ENCODE data around the gene KIAA1217.
"Not testable (repeated sequence)": the region's sequence is repeated elsewhere in the genome, so short reads cannot be mapped to it uniquely, and the experiment has no call there.

KIAA1217 gene

DNA sequence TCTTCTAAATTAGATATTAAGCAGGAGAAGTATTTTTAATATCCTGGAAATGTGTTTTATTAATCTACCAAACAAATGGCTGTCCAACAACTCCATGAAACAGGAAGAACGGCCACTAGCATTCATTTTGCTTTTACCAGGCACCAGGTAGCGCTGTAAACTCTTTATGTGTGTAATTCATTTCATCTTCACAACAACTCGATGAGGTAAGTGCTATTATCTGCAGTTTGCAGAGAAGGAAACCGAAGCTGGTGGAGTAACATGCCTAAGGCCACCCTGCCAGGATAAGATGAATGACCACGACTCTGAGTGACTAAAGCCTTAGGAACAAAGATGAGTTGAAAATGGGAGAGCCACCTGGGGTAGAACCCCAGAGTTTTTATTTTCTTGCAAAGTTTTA lies 101.2 kb downstream of the KIAA1217 start:
- no peak overlapping the region for H3K4me3 ChIP-seq (ENCODE audit: low read length in 2 of 2)
- no peaks in the 10 kb centered on the region for H3K36me3 ChIP-seq (ENCODE audit: control insufficient read depth in 2 of 2, insufficient read depth in 2 of 2, low read length in 2 of 2)
- H3K9ac ChIP-seq (ENCODE audit: low read length in 2 of 2), result no peak overlapping the region
- H3K27ac ChIP-seq (ENCODE audit: low read length), result no peak overlapping the region
- no peaks in the 10 kb centered on the region for H3K27me3 ChIP-seq (ENCODE audit: control insufficient read depth in 1 of 2, insufficient read depth in 2 of 2, low read length in 2 of 2)
- H3K4me1 ChIP-seq (ENCODE audit: control insufficient read depth, insufficient read depth, low read length), result peaks cover 3% of the 10 kb centered on the region
- no peaks in the 10 kb centered on the region for H3K9me3 ChIP-seq (ENCODE audit: control insufficient read depth in 2 of 2, low read length in 2 of 2)

DNA sequence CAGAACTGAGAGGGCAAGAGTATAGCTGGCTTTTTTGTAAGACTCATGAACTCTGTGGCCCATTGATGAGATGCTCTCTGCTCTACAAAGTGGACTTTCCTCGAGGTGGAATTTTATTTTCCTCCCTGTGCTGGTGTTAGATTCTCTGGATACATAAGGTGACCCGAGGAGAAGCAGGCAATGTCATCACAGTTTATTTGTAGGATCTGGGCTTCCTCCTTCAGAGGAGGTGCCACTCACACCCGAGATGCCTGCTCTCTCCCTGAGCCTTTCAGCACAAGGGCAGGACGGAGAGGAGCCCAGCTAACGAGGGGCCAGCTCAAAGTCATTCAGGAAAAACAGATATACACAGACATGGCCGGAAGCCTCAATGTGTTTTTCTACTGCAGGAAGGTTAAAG lies 103.0 kb downstream of the KIAA1217 start:
- no peak overlapping the region for H3K4me3 ChIP-seq (ENCODE audit: low read length in 2 of 2)
- H3K9ac ChIP-seq (ENCODE audit: low read length in 2 of 2), result no peak overlapping the region
- no peaks in the 10 kb centered on the region for H3K9me3 ChIP-seq (ENCODE audit: control insufficient read depth in 2 of 2, low read length in 2 of 2)
- H3K27me3 ChIP-seq (ENCODE audit: control insufficient read depth in 1 of 2, insufficient read depth in 2 of 2, low read length in 2 of 2), result no peaks in the 10 kb centered on the region
- H3K4me1 ChIP-seq (ENCODE audit: control insufficient read depth, insufficient read depth, low read length), result no peaks in the 10 kb centered on the region
- H3K27ac ChIP-seq (ENCODE audit: low read length), result no peak overlapping the region
- H3K36me3 ChIP-seq (ENCODE audit: control insufficient read depth in 2 of 2, insufficient read depth in 2 of 2, low read length in 2 of 2), result no peaks in the 10 kb centered on the region

DNA sequence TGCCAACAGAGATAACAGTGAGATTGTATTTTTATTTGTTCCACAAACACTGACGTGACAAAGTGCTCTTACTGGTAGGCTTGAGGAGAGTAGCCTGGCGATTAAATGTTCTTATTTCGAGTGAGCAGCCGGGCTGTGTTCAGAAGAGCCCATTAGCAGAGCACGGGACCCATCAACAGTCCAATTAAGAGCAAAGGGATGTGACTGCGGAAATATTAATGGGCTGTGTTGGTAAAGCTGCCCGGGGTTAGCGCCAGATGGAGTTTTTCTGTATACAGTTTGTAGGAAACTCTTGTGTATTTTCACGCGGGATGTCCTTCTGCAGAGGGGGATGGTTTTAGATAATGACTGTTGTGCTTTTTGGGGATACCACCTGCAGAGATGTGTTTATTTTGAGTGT lies 104.3 kb downstream of the KIAA1217 start:
- Histone ChIP-seq H3K9me3 (ENCODE audit: control insufficient read depth in 2 of 2, low read length in 2 of 2) (no peaks in the 10 kb centered on the region), H3K9ac (ENCODE audit: low read length in 2 of 2) (no peak overlapping the region), H3K4me3 (ENCODE audit: low read length in 2 of 2) (no peak overlapping the region), H3K27me3 (ENCODE audit: control insufficient read depth in 1 of 2, insufficient read depth in 2 of 2, low read length in 2 of 2) (no peaks in the 10 kb centered on the region), H3K27ac (ENCODE audit: low read length) (no peak overlapping the region), H3K4me1 (ENCODE audit: control insufficient read depth, insufficient read depth, low read length) (no peaks in the 10 kb centered on the region), H3K36me3 (ENCODE audit: control insufficient read depth in 2 of 2, insufficient read depth in 2 of 2, low read length in 2 of 2) (no peaks in the 10 kb centered on the region)

DNA sequence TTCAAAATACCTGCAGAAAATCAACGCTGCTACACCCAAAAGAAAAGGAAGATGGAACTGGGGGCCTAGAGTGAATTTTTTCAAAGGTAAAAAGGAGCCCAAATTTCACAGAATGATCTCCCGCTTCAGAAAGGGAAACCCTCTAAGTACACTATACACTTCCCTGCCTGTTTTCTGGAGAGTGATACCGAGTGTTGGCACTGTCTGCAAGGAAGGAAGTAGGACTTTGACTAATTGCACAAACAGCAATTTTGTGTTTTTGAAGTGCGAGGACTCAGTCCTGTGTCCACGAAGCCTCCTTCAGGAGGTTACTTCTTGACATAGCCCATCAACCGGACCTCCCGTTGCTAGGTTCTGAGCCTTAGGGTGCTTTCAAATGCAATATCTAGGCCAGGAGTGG lies 106.3 kb downstream of the KIAA1217 start:
- Histone ChIP-seq H3K9me3 (ENCODE audit: control insufficient read depth in 2 of 2, low read length in 2 of 2) (no peaks in the 10 kb centered on the region), H3K27me3 (ENCODE audit: control insufficient read depth in 1 of 2, insufficient read depth in 2 of 2, low read length in 2 of 2) (no peaks in the 10 kb centered on the region), H3K9ac (ENCODE audit: low read length in 2 of 2) (no peak overlapping the region), H3K4me3 (ENCODE audit: low read length in 2 of 2) (no peak overlapping the region), H3K36me3 (ENCODE audit: control insufficient read depth in 2 of 2, insufficient read depth in 2 of 2, low read length in 2 of 2) (no peaks in the 10 kb centered on the region), H3K27ac (ENCODE audit: low read length) (no peak overlapping the region), H3K4me1 (ENCODE audit: control insufficient read depth, insufficient read depth, low read length) (no peaks in the 10 kb centered on the region)

DNA sequence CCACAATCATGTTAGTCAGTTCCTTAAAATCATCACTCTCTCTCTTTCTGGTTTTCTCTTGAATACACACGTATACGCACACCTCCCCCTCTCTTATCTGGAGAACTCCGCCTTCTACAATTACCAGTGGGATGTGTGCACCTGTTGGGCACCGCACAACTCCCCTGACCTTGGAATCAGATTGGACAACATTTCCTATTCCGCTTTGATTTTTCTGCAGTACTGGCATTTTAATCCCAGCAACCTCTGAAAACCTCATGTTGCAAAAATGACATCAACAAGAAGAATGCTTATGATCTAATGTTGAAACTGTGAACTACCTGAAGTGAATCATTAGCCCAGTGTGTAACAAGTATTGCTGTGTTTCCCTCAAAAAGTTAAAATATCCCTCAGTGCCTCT lies 109.6 kb downstream of the KIAA1217 start:
- Histone ChIP-seq H3K27ac (ENCODE audit: low read length) (no peak overlapping the region), H3K9ac (ENCODE audit: low read length in 2 of 2) (no peak overlapping the region), H3K4me1 (ENCODE audit: control insufficient read depth, insufficient read depth, low read length) (no peaks in the 10 kb centered on the region), H3K4me3 (ENCODE audit: low read length in 2 of 2) (no peak overlapping the region), H3K36me3 (ENCODE audit: control insufficient read depth in 2 of 2, insufficient read depth in 2 of 2, low read length in 2 of 2) (no peaks in the 10 kb centered on the region), H3K27me3 (ENCODE audit: control insufficient read depth in 1 of 2, insufficient read depth in 2 of 2, low read length in 2 of 2) (no peaks in the 10 kb centered on the region), H3K9me3 (ENCODE audit: control insufficient read depth in 2 of 2, low read length in 2 of 2) (no peaks in the 10 kb centered on the region)

DNA sequence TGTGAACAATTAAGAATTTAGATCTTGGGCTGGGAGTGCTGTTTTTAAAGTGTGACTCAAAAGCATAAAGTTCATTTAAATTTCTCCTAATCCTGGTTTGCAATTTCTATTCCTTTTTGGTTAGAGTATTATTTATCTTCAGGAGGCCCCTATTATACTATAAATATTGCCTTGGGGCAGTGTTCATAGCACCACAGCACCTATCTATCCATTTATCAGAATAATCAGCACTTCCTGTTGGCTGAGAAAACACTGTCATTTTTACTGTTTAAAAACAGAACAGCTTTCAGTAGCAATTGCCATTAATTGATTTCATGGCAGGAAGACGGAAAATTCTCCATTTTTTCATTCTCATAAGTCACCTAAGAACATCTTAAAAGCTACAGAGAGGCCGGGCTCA lies 111.4 kb downstream of the KIAA1217 start:
- H3K4me1 ChIP-seq (ENCODE audit: control insufficient read depth, insufficient read depth, low read length), result no peaks in the 10 kb centered on the region

DNA sequence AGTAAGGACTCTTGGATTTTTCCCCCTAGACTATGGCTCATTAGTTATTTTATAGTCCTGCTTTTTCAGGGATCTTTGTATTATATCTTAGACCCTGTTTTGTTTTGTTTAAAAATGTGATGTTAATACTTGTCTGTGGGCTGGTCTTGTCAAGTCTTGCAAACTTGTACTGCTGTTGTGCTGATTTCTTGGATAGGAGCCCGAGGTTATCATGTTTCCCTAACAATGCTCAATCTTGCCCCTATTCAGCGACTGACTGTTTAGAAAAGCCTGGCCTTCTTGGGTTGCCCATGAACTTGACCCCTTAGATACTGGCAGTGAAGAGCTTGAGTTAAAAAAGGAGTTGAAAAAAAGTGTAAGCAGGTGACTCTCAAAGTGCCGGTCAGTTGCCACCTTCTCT lies 115.7 kb downstream of the KIAA1217 start:
- Histone ChIP-seq H3K36me3 (ENCODE audit: control insufficient read depth in 2 of 2, insufficient read depth in 2 of 2, low read length in 2 of 2) (no peaks in the 10 kb centered on the region), H3K9ac (ENCODE audit: low read length in 2 of 2) (no peak overlapping the region), H3K9me3 (ENCODE audit: control insufficient read depth in 2 of 2, low read length in 2 of 2) (peaks cover 0 to 3% of the 10 kb centered on the region in 2 donors), H3K4me3 (ENCODE audit: low read length in 2 of 2) (no peak overlapping the region), H3K27me3 (ENCODE audit: control insufficient read depth in 1 of 2, insufficient read depth in 2 of 2, low read length in 2 of 2) (no peaks in the 10 kb centered on the region), H3K27ac (ENCODE audit: low read length) (no peak overlapping the region), H3K4me1 (ENCODE audit: control insufficient read depth, insufficient read depth, low read length) (no peaks in the 10 kb centered on the region)

More for the DNA sequence above, 111.4 kb downstream of the KIAA1217 start:
- Histone ChIP-seq H3K27me3 (ENCODE audit: control insufficient read depth in 1 of 2, insufficient read depth in 2 of 2, low read length in 2 of 2) (no peaks in the 10 kb centered on the region), H3K27ac (ENCODE audit: low read length) (no peak overlapping the region), H3K9me3 (ENCODE audit: control insufficient read depth in 2 of 2, low read length in 2 of 2) (no peaks in the 10 kb centered on the region), H3K36me3 (ENCODE audit: control insufficient read depth in 2 of 2, insufficient read depth in 2 of 2, low read length in 2 of 2) (no peaks in the 10 kb centered on the region), H3K4me3 (ENCODE audit: low read length in 2 of 2) (no peak overlapping the region), H3K9ac (ENCODE audit: low read length in 2 of 2) (no peak overlapping the region)

DNA sequence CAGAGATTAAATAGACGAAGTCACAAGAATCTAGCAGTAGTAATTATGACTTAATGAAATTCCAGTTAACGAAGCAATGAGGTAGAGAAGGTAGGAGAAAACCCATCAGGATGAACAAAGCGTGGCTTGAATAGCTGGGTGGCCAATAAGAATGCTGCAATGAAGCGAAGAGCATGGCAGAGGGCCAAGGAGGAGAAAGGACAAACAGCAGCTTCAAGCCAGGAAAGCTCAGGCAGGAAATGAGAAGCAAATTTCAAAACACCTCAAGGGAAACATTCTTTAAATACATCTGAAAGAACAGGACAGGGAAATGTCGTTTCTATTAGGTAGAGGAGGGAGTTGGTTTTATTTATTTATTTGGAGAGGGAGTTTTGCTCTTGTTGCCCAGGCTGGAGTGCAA lies 122.5 kb downstream of the KIAA1217 start:
- Histone ChIP-seq H3K4me3 (ENCODE audit: low read length in 2 of 2) (no peak overlapping the region), H3K27ac (ENCODE audit: low read length) (no peak overlapping the region), H3K36me3 (ENCODE audit: control insufficient read depth in 2 of 2, insufficient read depth in 2 of 2, low read length in 2 of 2) (no peaks in the 10 kb centered on the region), H3K9ac (ENCODE audit: low read length in 2 of 2) (no peak overlapping the region), H3K27me3 (ENCODE audit: control insufficient read depth in 1 of 2, insufficient read depth in 2 of 2, low read length in 2 of 2) (no peaks in the 10 kb centered on the region), H3K9me3 (ENCODE audit: control insufficient read depth in 2 of 2, low read length in 2 of 2) (peaks cover 0 to 3% of the 10 kb centered on the region in 2 donors), H3K4me1 (ENCODE audit: control insufficient read depth, insufficient read depth, low read length) (no peaks in the 10 kb centered on the region)

DNA sequence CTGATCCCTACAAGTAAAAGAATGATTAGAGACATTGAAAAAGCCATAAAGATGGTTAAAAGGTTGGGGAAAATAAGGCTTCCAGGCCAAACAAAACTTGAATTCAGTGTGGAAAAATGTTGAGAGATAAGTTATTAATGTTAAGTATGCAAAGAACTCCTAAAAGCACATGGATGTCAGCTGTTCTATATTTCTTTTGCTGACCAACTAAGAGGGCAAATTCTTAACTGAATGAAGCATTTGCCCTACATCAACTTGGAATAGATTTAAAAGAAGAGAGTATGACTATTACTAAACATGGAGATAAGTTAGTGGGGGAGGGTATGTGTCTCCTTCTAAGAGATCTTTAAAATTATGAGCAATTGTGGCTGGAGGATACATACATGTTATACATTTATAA lies 124.8 kb downstream of the KIAA1217 start:
- Histone ChIP-seq H3K9ac (ENCODE audit: low read length in 2 of 2) (no peak overlapping the region), H3K27ac (ENCODE audit: low read length) (no peak overlapping the region), H3K4me3 (ENCODE audit: low read length in 2 of 2) (no peak overlapping the region), H3K36me3 (ENCODE audit: control insufficient read depth in 2 of 2, insufficient read depth in 2 of 2, low read length in 2 of 2) (no peaks in the 10 kb centered on the region), H3K4me1 (ENCODE audit: control insufficient read depth, insufficient read depth, low read length) (no peaks in the 10 kb centered on the region), H3K9me3 (ENCODE audit: control insufficient read depth in 2 of 2, low read length in 2 of 2) (no peaks in the 10 kb centered on the region), H3K27me3 (ENCODE audit: control insufficient read depth in 1 of 2, insufficient read depth in 2 of 2, low read length in 2 of 2) (no peaks in the 10 kb centered on the region)

DNA sequence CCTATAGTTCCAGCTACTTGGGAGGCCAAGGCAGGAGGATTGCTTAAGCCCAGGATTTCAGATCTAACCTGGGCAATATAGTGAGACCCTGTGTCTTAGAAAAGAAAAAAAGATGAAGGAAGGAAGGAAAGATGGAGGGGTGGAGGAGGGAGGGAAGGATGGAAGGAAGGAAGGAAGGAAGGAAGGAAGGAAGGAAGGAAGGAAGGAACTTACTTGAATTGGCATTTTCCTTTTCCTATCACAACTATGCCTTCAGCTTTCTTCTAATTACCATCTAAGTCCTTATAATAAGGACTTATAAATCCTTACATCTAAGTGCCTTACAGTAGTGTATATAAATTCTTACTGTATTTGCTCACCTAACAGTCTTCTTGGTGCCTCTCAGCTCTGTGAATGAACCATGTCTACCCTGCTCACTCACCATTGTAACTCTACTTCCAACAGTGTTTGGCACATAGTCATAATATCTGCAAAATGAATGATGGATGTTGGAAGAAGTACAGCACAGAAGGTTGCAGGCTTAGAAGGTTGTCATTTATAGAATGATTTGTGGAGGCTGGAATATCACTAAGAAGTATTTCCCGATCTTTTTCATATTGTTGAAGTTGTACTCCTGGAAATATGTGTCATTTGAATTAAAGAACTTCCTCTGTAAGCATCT lies 125.5 kb downstream of the KIAA1217 start:
- no peak overlapping the region for H3K9ac ChIP-seq (ENCODE audit: low read length in 2 of 2)
- no peak overlapping the region for H3K27ac ChIP-seq (ENCODE audit: low read length)
- no peaks in the 10 kb centered on the region for H3K27me3 ChIP-seq (ENCODE audit: control insufficient read depth in 1 of 2, insufficient read depth in 2 of 2, low read length in 2 of 2)
- no peaks in the 10 kb centered on the region for H3K4me1 ChIP-seq (ENCODE audit: control insufficient read depth, insufficient read depth, low read length)
- no peaks in the 10 kb centered on the region for H3K36me3 ChIP-seq (ENCODE audit: control insufficient read depth in 2 of 2, insufficient read depth in 2 of 2, low read length in 2 of 2)
- H3K9me3 ChIP-seq (ENCODE audit: control insufficient read depth in 2 of 2, low read length in 2 of 2), result no peaks in the 10 kb centered on the region
- no peak overlapping the region for H3K4me3 ChIP-seq (ENCODE audit: low read length in 2 of 2)

DNA sequence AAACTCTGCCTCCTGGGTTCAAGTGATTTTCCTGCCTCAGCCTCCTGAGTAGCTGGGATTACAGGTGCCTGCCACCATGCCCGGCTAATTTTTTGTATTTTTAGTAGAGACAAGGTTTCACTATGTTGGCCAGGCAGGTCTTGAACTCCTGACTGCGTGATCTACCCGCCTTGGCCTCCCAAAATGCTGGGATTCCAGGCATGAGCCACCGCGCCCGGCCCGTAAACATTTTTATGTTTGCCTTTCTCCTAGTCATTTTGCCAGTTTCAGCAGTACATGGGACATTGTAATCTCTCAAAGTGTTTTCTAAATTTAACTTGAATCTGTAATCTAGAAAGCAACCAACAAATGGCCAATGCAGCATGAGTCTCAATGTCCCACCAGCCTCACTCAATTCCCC lies 128.8 kb downstream of the KIAA1217 start:
- not testable (repeated sequence) for H3K27me3 ChIP-seq (ENCODE audit: control insufficient read depth in 1 of 2, insufficient read depth in 2 of 2, low read length in 2 of 2); H3K9me3 ChIP-seq (ENCODE audit: control insufficient read depth in 2 of 2, low read length in 2 of 2); H3K27ac ChIP-seq (ENCODE audit: low read length); H3K4me1 ChIP-seq (ENCODE audit: control insufficient read depth, insufficient read depth, low read length); H3K36me3 ChIP-seq (ENCODE audit: control insufficient read depth in 2 of 2, insufficient read depth in 2 of 2, low read length in 2 of 2); H3K9ac ChIP-seq (ENCODE audit: low read length in 2 of 2); H3K4me3 ChIP-seq (ENCODE audit: low read length in 2 of 2)
